Choroid plexus epithelial cell (primary cell): ENCODE data around the gene CDHR3.

Experiments
- DNase-seq: peaks from one replicate; pipeline ENCODE4 v3.0.0-alpha.2; 2010; ENCODE audit warnings: low read depth
- H3K4me3 ChIP-seq: 2 replicates; pipeline ENCODE4 v1.5.1; 2011; ENCODE audit warnings: low read depth, mild to moderate bottlenecking, control low read depth, low read length, moderate library complexity
- TF ChIP-seq, protein P1 (sequence below): conservative IDR thresholded peaks from 2 replicates; pipeline ENCODE4 v1.5.1; 2011; ENCODE audit warnings: low read depth, mild to moderate bottlenecking, control low read depth, inconsistent platforms, low read length, moderate library complexity

Gene CDHR3

GRCh38 chr7:106072715-106073091, 109.6 kb downstream of the CDHR3 start:
- no peak overlapping the region for H3K4me3 ChIP-seq
- TF ChIP-seq, protein P1, sequence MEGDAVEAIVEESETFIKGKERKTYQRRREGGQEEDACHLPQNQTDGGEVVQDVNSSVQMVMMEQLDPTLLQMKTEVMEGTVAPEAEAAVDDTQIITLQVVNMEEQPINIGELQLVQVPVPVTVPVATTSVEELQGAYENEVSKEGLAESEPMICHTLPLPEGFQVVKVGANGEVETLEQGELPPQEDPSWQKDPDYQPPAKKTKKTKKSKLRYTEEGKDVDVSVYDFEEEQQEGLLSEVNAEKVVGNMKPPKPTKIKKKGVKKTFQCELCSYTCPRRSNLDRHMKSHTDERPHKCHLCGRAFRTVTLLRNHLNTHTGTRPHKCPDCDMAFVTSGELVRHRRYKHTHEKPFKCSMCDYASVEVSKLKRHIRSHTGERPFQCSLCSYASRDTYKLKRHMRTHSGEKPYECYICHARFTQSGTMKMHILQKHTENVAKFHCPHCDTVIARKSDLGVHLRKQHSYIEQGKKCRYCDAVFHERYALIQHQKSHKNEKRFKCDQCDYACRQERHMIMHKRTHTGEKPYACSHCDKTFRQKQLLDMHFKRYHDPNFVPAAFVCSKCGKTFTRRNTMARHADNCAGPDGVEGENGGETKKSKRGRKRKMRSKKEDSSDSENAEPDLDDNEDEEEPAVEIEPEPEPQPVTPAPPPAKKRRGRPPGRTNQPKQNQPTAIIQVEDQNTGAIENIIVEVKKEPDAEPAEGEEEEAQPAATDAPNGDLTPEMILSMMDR: no peak
- no peak for DNase-seq

DNA sequence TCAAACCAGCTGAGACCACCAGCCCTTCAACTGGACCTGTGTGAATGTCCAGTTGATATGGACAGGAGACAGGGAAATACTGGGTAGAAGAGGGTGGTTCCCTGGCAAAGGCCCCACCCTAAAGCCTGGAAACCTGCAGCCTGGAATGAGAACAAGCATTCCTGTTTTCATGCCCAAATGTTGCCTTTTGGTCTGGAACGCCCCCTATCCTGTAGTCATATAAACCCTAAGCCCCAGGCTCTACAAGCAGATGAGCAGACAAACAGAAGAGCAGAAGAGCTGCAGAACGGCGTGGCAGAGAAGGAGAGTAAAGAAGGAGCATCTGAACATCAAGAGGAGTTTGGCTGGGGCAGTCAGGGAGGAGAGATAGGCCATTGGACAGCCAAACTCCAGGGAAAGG, 110.6 kb downstream of the CDHR3 start:
- DNase-seq: no peak
- TF ChIP-seq, protein P1: no peak
- no peak overlapping the region for H3K4me3 ChIP-seq

GRCh38 chr7:106074257-106074656, 111.2 kb downstream of the CDHR3 start:
- TF ChIP-seq, protein P1: no peak
- no peak overlapping the region for H3K4me3 ChIP-seq
- no peak for DNase-seq

- DNase-seq: no peak
- no peak overlapping the region for H3K4me3 ChIP-seq
- TF ChIP-seq, protein P1: no peak
Measured at GRCh38 chr7:106075937-106076336, 112.9 kb downstream of the CDHR3 start.

- TF ChIP-seq, protein P1: no peak
- no peak overlapping the region for H3K4me3 ChIP-seq
Measured at GRCh38 chr7:106076537-106076936, 113.5 kb downstream of the CDHR3 start.

GRCh38 chr7:106080300-106080987, 117.4 kb downstream of the CDHR3 start:
- DNase-seq: no peak
- TF ChIP-seq, protein P1: no peak
- H3K4me3 ChIP-seq: no peak overlapping the region

More at GRCh38 chr7:106076537-106076936, 113.5 kb downstream of the CDHR3 start:
- DNase-seq: no peak

DNA sequence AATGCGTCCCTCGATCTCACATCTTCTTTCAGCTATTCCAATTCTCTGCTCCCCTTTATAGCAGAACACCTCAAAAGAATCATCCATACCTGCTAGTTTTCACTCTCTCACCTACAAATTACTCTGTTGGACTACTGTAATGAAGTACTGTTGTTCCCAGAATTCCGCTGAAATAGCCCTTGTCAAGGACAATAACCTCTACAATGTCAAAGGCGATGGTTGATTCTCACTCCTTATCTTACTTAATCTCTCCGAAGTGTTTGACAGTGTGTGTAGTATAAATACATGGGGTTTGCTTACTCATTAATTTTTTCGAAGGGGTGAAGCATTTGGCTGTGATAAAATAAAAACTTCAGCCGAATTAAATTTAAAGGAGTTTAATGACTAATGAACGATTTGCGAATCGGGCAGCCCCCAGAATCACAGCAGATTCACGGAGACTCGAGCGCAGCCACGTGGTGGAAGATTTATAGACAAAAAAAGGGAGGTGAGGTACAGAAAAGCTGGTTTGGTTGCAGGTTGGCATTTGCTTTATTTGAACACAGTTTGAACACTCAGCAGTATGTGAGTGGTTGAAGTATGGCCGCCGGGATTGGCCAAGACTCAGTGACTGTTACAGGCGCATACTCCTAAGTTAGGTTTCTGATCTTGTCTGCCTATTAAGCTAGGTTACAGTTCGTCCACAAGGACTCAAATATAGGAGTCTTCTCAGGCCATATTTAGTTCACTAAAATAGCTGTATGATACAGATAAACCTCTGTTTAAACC, 119.2 kb downstream of the CDHR3 start:
- TF ChIP-seq, protein P1: no peak
- H3K4me3 ChIP-seq: no peak overlapping the region
- no peak for DNase-seq
